H9 (cell line): ENCODE data around the gene MGAT4B. TPM values are rescaled to one million over a fixed set of nuclear protein-coding genes. Genes with fewer than 3 reads are reported as not detected.

Experiments
- DNase-seq: peaks from one replicate; pipeline ENCODE4 v3.0.0-alpha.2; 2017
- H2AFZ ChIP-seq: one replicate; pipeline ENCODE4 v1.6.1; 2013; ENCODE audit warnings: mild to moderate bottlenecking, low read length, control low read depth, moderate library complexity
- H2AK5ac ChIP-seq: 2 replicates; pipeline ENCODE4 v1.6.1; 2013; ENCODE audit warnings: low read length, control low read depth, mixed read lengths; ENCODE audit not compliant: insufficient read length
- H2BK120ac ChIP-seq: one replicate; pipeline ENCODE4 v1.6.1; 2013; ENCODE audit warnings: low read depth, mild to moderate bottlenecking, low read length, control low read depth, inconsistent platforms; ENCODE audit not compliant: poor library complexity, severe bottlenecking
- H2BK12ac ChIP-seq: 2 replicates; pipeline ENCODE4 v1.6.1; 2013; ENCODE audit warnings: low read length, control low read depth, mixed read lengths, low read depth; ENCODE audit not compliant: insufficient read length
- H2BK15ac ChIP-seq: 2 replicates; pipeline ENCODE4 v1.6.1; 2013; ENCODE audit warnings: low read depth, low read length, control low read depth
- H2BK20ac ChIP-seq: one replicate; pipeline ENCODE4 v1.6.1; 2013; ENCODE audit warnings: low read depth, mild to moderate bottlenecking, low read length, control low read depth, inconsistent platforms; ENCODE audit not compliant: poor library complexity, severe bottlenecking
- H2BK5ac ChIP-seq: 2 replicates; pipeline ENCODE4 v1.6.1; 2013; ENCODE audit warnings: low read length, control low read depth, mixed read lengths; ENCODE audit not compliant: insufficient read length
- H3K14ac ChIP-seq: 2 replicates; pipeline ENCODE4 v1.6.1; 2013; ENCODE audit warnings: low read length, control low read depth; ENCODE audit not compliant: insufficient read depth
- H3K18ac ChIP-seq: 2 replicates; pipeline ENCODE4 v1.6.1; 2013; ENCODE audit warnings: low read depth, mild to moderate bottlenecking, mixed read lengths, low read length, control low read depth; ENCODE audit not compliant: insufficient read length
- H3K23ac ChIP-seq: 2 replicates; pipeline ENCODE4 v1.6.1; 2013; ENCODE audit warnings: low read length, control low read depth, mixed read lengths, low read depth; ENCODE audit not compliant: insufficient read length
- H3K23me2 ChIP-seq: 2 replicates; pipeline ENCODE4 v1.6.1; 2013; ENCODE audit warnings: low read depth, mild to moderate bottlenecking, mixed read lengths, low read length, control low read depth; ENCODE audit not compliant: insufficient read length, poor library complexity, severe bottlenecking
- H3K27ac ChIP-seq: 2 replicates; pipeline ENCODE4 v1.5.1; 2013; ENCODE audit warnings: low read length, control low read depth, mixed read lengths, low read depth; ENCODE audit not compliant: insufficient read length
- H3K27me3 ChIP-seq: 2 replicates; pipeline ENCODE4 v1.6.1; 2013; ENCODE audit warnings: low read length, control low read depth, inconsistent platforms; ENCODE audit not compliant: insufficient read depth
- H3K4ac ChIP-seq: 2 replicates; pipeline ENCODE4 v1.6.1; 2013; ENCODE audit warnings: low read depth, mild to moderate bottlenecking, control low read depth, inconsistent platforms, low read length, moderate library complexity
- H3K4me1 ChIP-seq: 2 replicates; pipeline ENCODE4 v1.6.1; 2013; ENCODE audit warnings: low read length, control low read depth, inconsistent platforms; ENCODE audit not compliant: insufficient read depth
- H3K4me2 ChIP-seq: 2 replicates; pipeline ENCODE4 v1.6.1; 2013; ENCODE audit warnings: low read length, control low read depth, mixed read lengths; ENCODE audit not compliant: insufficient read length, insufficient read depth
- H3K56ac ChIP-seq: 2 replicates; pipeline ENCODE4 v1.6.1; 2013; ENCODE audit warnings: low read depth, mild to moderate bottlenecking, mixed read lengths, low read length, control low read depth; ENCODE audit not compliant: insufficient read length
- H3K79me1 ChIP-seq: 2 replicates; pipeline ENCODE4 v1.6.1; 2013; ENCODE audit warnings: low read depth, mild to moderate bottlenecking, moderate library complexity, low read length, control low read depth, inconsistent platforms; ENCODE audit not compliant: insufficient read depth, poor library complexity, severe bottlenecking
- H3K79me2 ChIP-seq: 2 replicates; pipeline ENCODE4 v1.6.1; 2013; ENCODE audit warnings: low read length, control low read depth, inconsistent platforms; ENCODE audit not compliant: insufficient read depth
- H3K9ac ChIP-seq: 2 replicates; pipeline ENCODE4 v1.6.1; 2013; ENCODE audit warnings: low read length, control low read depth, mixed read lengths; ENCODE audit not compliant: insufficient read length; ENCODE audit errors: extremely low read depth
- H3K9me3 ChIP-seq: one replicate; pipeline ENCODE4 v1.6.1; 2013; ENCODE audit warnings: low read depth, low read length, inconsistent platforms; ENCODE audit not compliant: control insufficient read depth
- H3T11ph ChIP-seq: one replicate; pipeline ENCODE4 v1.6.1; 2013; ENCODE audit warnings: mild to moderate bottlenecking, low read length, control low read depth, inconsistent platforms
- H4K20me1 ChIP-seq: one replicate; pipeline ENCODE4 v1.6.1; 2013; ENCODE audit not compliant: control insufficient read depth, insufficient read length, insufficient read depth
- H4K5ac ChIP-seq: 2 replicates; pipeline ENCODE4 v1.6.1; 2013; ENCODE audit warnings: low read depth, mild to moderate bottlenecking, mixed read lengths, low read length, control low read depth; ENCODE audit not compliant: insufficient read length
- H4K8ac ChIP-seq: replicated peaks from 2 replicates; pipeline ENCODE4 v1.6.1; 2013; ENCODE audit warnings: low read length, control low read depth, mixed read lengths, low read depth; ENCODE audit not compliant: insufficient read length
- H4K91ac ChIP-seq: 2 replicates; pipeline ENCODE4 v1.6.1; 2013; ENCODE audit warnings: low read depth, mild to moderate bottlenecking, moderate library complexity, mixed read lengths, low read length, control low read depth; ENCODE audit not compliant: insufficient read length
- H3K27ac Mint-ChIP-seq, 3 experiments: 2 replicates in 2 of 3; 3 replicates in 1 of 3; pipeline ENCODE4 v1.8.0; 2020 to 2021; ENCODE audit warnings: mixed read lengths in 3 of 3, mild to moderate bottlenecking in 1 of 3, moderate library complexity in 1 of 3
- H3K27me3 Mint-ChIP-seq: 2 replicates; pipeline ENCODE4 v1.8.0; 2021; ENCODE audit warnings: low read depth, mild to moderate bottlenecking, moderate library complexity, mixed read lengths
- H3K36me3 Mint-ChIP-seq, 3 experiments: 2 replicates in 2 of 3; 3 replicates in 1 of 3; pipeline ENCODE4 v1.8.0; 2020 to 2021; ENCODE audit warnings: low read depth in 3 of 3, mixed read lengths in 3 of 3; ENCODE audit not compliant: insufficient read depth in 1 of 3
- H3K4me1 Mint-ChIP-seq, 2 experiments: 2 replicates each; pipeline ENCODE4 v1.8.0; 2020; ENCODE audit warnings: mixed read lengths in 2 of 2
- H3K4me3 Mint-ChIP-seq, 2 experiments: 2 replicates in 1 of 2; 3 replicates in 1 of 2; pipeline ENCODE4 v1.8.0; 2020 to 2021; ENCODE audit warnings: mild to moderate bottlenecking in 2 of 2, mixed read lengths in 2 of 2, moderate library complexity in 1 of 2
- H3K9me3 Mint-ChIP-seq, 2 experiments: 2 replicates in 1 of 2; 3 replicates in 1 of 2; pipeline ENCODE4 v1.8.0; 2020; ENCODE audit warnings: mild to moderate bottlenecking in 2 of 2, mixed read lengths in 2 of 2, moderate library complexity in 1 of 2
- CTCF ChIP-seq: fragments of 200-600 bp; sonication (generic); conservative IDR thresholded peaks from 3 replicates; pipeline ENCODE4 v1.8.0; 2021; ENCODE audit warnings: antibody characterized with exemption, mild to moderate bottlenecking
- WGBS: extraction: QIAGEN DNeasy Blood & Tissue Kit; methylation state at CpG from one replicate; pipeline ENCODE4 v1.1.7; 2013; ENCODE audit warnings: missing lambda C conversion rate, low lambda C conversion rate, mixed read lengths; ENCODE audit not compliant: insufficient read length; ENCODE audit errors: extremely low coverage; 5-methylcytosine and 5-hydroxymethylcytosine counted together
- total RNA-seq: library from RNA; stranded (reverse); gene quantifications from 2 replicates; pipeline ENCODE4 v1.2.1, GENCODE V29; 2021

MGAT4B gene
- total RNA-seq, 1 experiment from 2014 or later, result 147 TPM

- H2BK12ac ChIP-seq, result no peak overlapping the region
- no peak overlapping the region for H4K5ac ChIP-seq
- no peak overlapping the region for H3K18ac ChIP-seq
- H4K8ac ChIP-seq, result no peak overlapping the region
- H3K4me1 ChIP-seq, result no peaks in the 10 kb centered on the region
- DNase-seq, result peak; percentile 64
- Mint-ChIP-seq H3K9me3 (no peaks in the 10 kb centered on the region), H3K36me3 (peaks cover 48 to 82% (median 80%) of the 10 kb centered on the region in 3 experiments; a peak in 6 of 7 replicates), H3K27me3 (no peaks in the 10 kb centered on the region), H3K4me3 (no peak overlapping the region), H3K27ac (no peak overlapping the region), H3K4me1 (peaks cover 9 to 12% of the 10 kb centered on the region in 2 experiments)
- H3K79me2 ChIP-seq, result peaks cover 5% of the 10 kb centered on the region; the same call in 1 of the 2 replicates
- H3K79me1 ChIP-seq, result peaks cover 9% of the 10 kb centered on the region
- H3T11ph ChIP-seq, result no peak overlapping the region
- H3K14ac ChIP-seq, result no peak overlapping the region
- no peak overlapping the region for H2AFZ ChIP-seq
- no peak overlapping the region for H2AK5ac ChIP-seq
- H3K4me2 ChIP-seq, result no peak overlapping the region
- H3K23ac ChIP-seq, result no peak overlapping the region
- no peaks in the 10 kb centered on the region for H3K23me2 ChIP-seq
- peaks cover 2% of the 10 kb centered on the region for H4K20me1 ChIP-seq
- no peak overlapping the region for H3K56ac ChIP-seq
- WGBS, result no CpG with 5 or more reads among the region's 18 CpGs
- H2BK120ac ChIP-seq, result no peak overlapping the region
- H3K9ac ChIP-seq, result no peak overlapping the region
- H2BK20ac ChIP-seq, result no peak overlapping the region
- H3K27me3 ChIP-seq, result no peaks in the 10 kb centered on the region
- H2BK5ac ChIP-seq, result no peak overlapping the region
- no peaks in the 10 kb centered on the region for H3K9me3 ChIP-seq
- H3K4ac ChIP-seq, result no peak overlapping the region
- no peak overlapping the region for H4K91ac ChIP-seq
- no peak overlapping the region for H3K27ac ChIP-seq
- TF ChIP-seq CTCF, result peak; percentile 63
- no peak overlapping the region for H2BK15ac ChIP-seq
Observed at GRCh38 chr5:179768326-179769085, 38.2 kb downstream of the MGAT4B start.
